RWPE2 (cell line): Measurements from ENCODE around the gene SLC25A21.
A peak's percentile ranks its signal among the peaks of the same experiment; 100 is the strongest.
"Not testable (repeated sequence)": the region's sequence is repeated elsewhere in the genome, so short reads cannot be mapped to it uniquely, and the experiment has no call there.

Source experiments
- ATAC-seq: fragments of 200-7000 bp; cut with Tn5 transposase; 3 replicates; pipeline ENCODE4 v1.9.1; 2021; ENCODE audit warnings: low read depth
- DNase-seq: peaks from one replicate; pipeline ENCODE4 v3.0.0-alpha.2; 2020; ENCODE audit warnings: low spot score
- H3K27ac ChIP-seq: fragments of 450-650 bp; 2 replicates; pipeline ENCODE4 v1.5.1; 2017; ENCODE audit warnings: mild to moderate bottlenecking; ENCODE audit not compliant: poor library complexity, severe bottlenecking
- H3K27me3 ChIP-seq: fragments of 250-450 bp; sonication (Bioruptor Pico); 2 replicates; pipeline ENCODE4 v1.5.1; 2021; ENCODE audit warnings: mild to moderate bottlenecking, moderate library complexity; ENCODE audit not compliant: insufficient read depth, poor library complexity, severe bottlenecking
- H3K36me3 ChIP-seq: fragments of 250-450 bp; sonication (Bioruptor Pico); 2 replicates; pipeline ENCODE4 v1.5.1; 2020; ENCODE audit warnings: low read depth, mild to moderate bottlenecking, moderate library complexity
- H3K4me1 ChIP-seq: fragments of 250-450 bp; sonication (Bioruptor Pico); 2 replicates; pipeline ENCODE4 v1.5.1; 2021; ENCODE audit warnings: mild to moderate bottlenecking, moderate library complexity; ENCODE audit not compliant: insufficient read depth, poor library complexity, severe bottlenecking
- H3K4me3 ChIP-seq: fragments of 250-450 bp; sonication (Bioruptor Pico); 2 replicates; pipeline ENCODE4 v1.5.1; 2021; ENCODE audit warnings: mild to moderate bottlenecking, moderate library complexity; ENCODE audit not compliant: severe bottlenecking
- H3K9me3 ChIP-seq: fragments of 250-450 bp; sonication (Bioruptor Pico); 2 replicates; pipeline ENCODE4 v1.5.1; 2021; ENCODE audit warnings: mild to moderate bottlenecking, moderate library complexity; ENCODE audit not compliant: severe bottlenecking
- CTCF ChIP-seq: fragments of 450-650 bp; IDR thresholded peaks from one replicate; pipeline ENCODE4 v1.5.1; 2017; ENCODE audit warnings: mild to moderate bottlenecking, moderate library complexity; ENCODE audit not compliant: poor library complexity, severe bottlenecking

Gene SLC25A21

DNA sequence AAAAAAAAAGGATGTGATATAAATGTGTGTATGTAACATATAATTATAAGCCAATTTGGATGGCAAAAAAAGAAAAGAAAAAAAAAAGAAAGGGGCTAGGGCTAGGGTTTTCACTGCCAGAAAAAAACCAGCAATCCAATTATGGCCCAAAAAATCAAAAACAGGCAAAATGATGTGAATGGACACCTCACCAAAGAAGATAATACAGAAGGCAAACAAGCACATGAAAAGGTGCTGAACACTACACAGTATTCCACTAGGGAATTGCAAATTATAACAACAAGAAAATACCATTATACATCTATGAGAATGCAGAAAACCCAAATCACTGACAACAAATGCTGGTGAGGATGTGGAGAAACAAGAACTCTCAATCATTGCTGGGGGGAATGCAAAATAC is 13.3 kb upstream of the SLC25A21 start:
- DNase-seq (no peak), ATAC-seq (no peak)
- H3K4me3 ChIP-seq = no peak overlapping the region
- TF ChIP-seq CTCF = no peak
- no peaks in the 10 kb centered on the region for H3K9me3 ChIP-seq
- H3K27me3 ChIP-seq = no peaks in the 10 kb centered on the region
- no peaks in the 10 kb centered on the region for H3K4me1 ChIP-seq
- no peak overlapping the region for H3K27ac ChIP-seq
- H3K36me3 ChIP-seq = no peaks in the 10 kb centered on the region

DNA sequence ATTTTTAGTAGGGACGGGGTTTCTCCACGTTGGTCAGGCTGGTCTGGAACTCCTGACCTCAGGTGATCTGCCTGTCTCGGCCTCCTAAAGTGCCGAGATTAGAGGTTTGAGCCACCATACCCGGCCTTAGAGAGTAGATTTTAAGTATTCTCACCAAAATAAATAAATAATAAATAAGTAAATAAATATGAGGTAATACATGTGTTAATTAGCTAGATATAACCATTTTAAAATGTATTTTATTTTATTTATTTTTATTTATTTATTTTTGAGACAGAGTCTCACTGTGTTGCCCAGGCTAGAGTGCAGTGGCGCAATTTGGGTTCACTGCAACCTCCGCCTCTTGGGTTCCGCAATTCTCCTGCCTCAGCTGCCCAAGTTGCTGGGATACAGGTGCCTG is 12.1 kb upstream of the SLC25A21 start:
- H3K27me3 ChIP-seq, H3K4me1 ChIP-seq, DNase-seq, ATAC-seq, H3K9me3 ChIP-seq, H3K4me3 ChIP-seq, H3K27ac ChIP-seq, H3K36me3 ChIP-seq: not testable (repeated sequence)

DNA sequence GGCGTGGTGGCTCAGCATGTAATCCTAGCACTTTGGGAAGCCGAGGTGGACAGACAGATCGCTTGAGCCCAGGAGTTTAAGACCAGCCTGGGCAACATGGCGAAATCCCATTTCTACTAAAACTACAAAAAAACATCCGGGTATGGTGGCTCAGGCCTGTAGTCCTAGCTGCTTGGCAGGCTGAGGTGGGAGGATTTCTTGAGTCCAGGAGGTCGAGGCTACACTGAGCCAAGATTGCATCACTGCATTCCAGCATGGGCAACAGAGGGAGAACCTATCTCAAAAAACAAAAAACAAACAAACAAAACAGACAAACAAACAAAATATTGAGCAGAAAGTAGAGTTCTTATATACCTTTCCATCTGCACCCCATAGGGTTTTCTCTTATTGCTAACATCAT is 9.0 kb upstream of the SLC25A21 start:
- Histone ChIP-seq H3K4me1 (peaks cover 3% of the 10 kb centered on the region), H3K36me3 (no peaks in the 10 kb centered on the region), H3K9me3 (no peaks in the 10 kb centered on the region), H3K27ac (no peak overlapping the region), H3K4me3 (no peak overlapping the region), H3K27me3 (no peaks in the 10 kb centered on the region)
- DNase-seq (no peak), ATAC-seq (no peak)
- no peak for TF ChIP-seq CTCF

GRCh38 chr14:37180886-37181285 is 8.5 kb upstream of the SLC25A21 start:
- not testable (repeated sequence) for H3K27me3 ChIP-seq, ATAC-seq

DNA sequence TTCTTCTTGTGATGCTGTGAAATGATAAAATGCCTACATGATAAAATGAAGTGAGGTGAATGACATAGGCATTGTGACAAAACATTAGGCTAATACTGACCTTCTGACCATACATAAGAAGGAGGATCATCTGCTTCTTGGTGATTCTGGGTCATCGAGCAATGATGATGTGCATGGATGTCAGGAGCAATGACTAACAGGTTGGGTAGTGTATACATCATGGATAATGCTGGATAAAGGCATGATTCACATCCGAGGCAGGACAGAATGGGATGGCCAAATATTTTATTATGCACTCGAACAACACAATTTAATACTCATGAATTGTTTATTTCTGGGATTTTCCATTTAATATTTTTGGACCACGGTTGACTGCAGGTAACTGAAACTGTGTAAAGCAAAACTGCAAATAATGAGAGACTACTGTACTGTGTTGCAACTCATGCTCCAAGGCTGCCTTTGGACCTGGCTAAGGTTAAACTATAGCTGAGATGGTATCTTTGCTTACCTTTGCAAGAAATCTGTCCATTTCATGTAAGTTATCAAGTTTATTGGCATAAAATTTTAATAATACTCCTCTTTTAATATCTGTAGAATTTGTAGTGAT is 7.6 kb upstream of the SLC25A21 start:
- ATAC-seq (peak; percentile 91), DNase-seq (no peak)
- Histone ChIP-seq H3K27ac (no peak overlapping the region), H3K9me3 (no peaks in the 10 kb centered on the region), H3K36me3 (no peaks in the 10 kb centered on the region), H3K27me3 (no peaks in the 10 kb centered on the region), H3K4me3 (no peak overlapping the region), H3K4me1 (peaks cover 3% of the 10 kb centered on the region)
- TF ChIP-seq CTCF = no peak

More at GRCh38 chr14:37180886-37181285, 8.5 kb upstream of the SLC25A21 start:
- DNase-seq, H3K9me3 ChIP-seq, H3K27ac ChIP-seq, H3K36me3 ChIP-seq, H3K4me3 ChIP-seq, H3K4me1 ChIP-seq: not testable (repeated sequence)

DNA sequence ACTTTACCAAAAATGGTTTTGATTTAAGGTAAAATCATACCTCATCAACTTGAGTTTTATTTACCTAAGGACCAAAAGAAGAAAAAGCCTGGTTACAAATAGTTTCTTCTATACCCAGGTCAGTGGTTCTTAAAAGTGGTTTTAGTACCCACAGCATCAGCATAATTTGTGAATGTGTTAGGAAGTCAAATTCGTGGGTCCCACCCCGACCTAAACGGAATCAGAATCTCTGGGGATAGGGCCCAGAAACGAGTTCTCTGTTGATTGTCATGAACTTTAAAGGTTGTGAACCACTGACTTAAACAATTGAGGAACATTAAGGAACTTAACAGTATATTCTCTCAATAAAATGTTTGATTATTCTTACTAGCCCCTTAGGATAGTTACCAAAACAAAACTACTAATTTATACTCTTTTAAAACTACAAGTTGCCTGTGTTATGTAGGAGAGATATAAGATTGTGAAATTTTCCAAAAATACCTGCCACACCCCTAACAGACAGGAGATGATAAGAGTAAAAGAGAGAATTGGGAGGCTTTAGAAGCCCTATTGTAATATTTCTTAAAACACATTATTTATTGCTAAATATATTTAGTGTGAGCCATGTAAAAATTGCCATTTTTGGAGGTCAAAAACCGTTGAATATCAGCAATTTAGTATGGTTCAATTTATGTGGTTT is 669 bp upstream of the SLC25A21 start:
- H3K4me1 ChIP-seq = peaks cover 18% of the 10 kb centered on the region
- no peak for ATAC-seq
- TF ChIP-seq CTCF = no peak
- DNase-seq = no peak
- peak overlapping the region; percentile 60 for H3K27ac ChIP-seq
- H3K36me3 ChIP-seq = peaks cover 6% of the 10 kb centered on the region; the same call in 1 of the 2 replicates
- peak overlapping the region; percentile 53 for H3K4me3 ChIP-seq
- H3K27me3 ChIP-seq = no peaks in the 10 kb centered on the region
- H3K9me3 ChIP-seq = no peaks in the 10 kb centered on the region
